ENCODE results near the gene SLC35B4. TPM values are rescaled to one million over a fixed set of nuclear protein-coding genes. Genes with fewer than 3 reads are reported as not detected.

The SLC35B4 gene
- total RNA-seq, 1 donor from 2014 or later = 15.1 TPM

GRCh38 chr7:134290286-134290685, 26.4 kb downstream of the SLC35B4 start:
- DNase-seq (ENCODE audit: low read depth, low spot score) = no peak

- DNase-seq (ENCODE audit: low read depth, low spot score) = no peak
Measured at GRCh38 chr7:134289841-134290240, 26.9 kb downstream of the SLC35B4 start.

DNA sequence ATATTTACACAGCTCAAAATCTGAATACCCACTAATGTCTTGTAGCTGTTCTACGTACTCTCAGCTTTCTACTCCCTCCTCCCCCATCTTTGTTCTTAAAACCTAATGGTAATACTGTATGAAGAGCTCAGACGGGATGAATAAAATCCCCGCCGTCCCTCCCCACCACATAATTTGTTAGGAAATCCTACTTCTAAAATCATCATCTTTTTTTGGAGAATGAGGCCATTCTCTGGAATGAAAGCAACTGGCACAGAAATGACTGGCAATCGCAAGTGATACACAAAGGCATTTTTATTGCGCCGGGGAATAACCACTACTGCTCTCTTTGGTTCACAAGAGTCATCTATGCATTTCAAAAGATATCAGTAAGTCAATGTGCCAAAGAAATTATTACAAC, 27.3 kb downstream of the SLC35B4 start:
- DNase-seq (ENCODE audit: low read depth, low spot score) = no peak

DNA sequence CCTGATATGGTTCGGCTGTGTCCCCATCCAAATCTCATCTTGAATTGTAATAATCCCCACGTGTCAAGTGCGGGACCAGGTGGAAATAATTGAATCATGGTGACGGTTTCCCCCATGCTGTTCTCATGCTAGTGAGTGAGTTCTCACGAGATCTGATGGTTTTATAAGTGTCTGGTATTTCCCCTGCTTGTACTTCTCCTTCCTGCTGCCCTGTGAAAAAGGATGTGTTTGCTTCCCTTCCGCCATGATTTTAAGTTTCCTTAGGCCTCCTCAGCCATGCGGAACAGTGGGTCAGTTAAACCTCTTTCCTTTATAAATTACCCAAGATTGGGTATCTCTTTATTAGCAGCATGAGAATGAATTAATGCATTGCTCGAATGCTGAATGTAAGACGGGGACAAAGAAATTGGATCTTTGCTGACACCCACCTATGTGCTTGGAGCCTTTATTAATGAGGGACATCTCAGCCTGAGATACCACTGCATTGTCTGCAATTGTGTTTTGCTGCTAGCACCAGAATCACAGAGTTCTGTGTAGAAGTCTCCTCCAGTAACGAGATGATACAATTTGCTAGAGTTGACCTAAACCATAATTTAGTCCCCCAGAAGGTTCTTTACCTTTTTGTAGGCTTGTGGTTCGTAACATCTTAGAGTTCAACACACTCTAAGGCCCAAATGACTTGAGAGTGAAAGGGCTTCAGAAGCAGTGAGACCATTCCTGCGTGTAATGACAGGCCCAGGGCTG, 28.6 kb downstream of the SLC35B4 start:
- DNase-seq (ENCODE audit: low read depth, low spot score) = no peak

- DNase-seq (ENCODE audit: low read depth, low spot score) = no peak
Measured at GRCh38 chr7:134284952-134285351, 31.8 kb downstream of the SLC35B4 start.

GRCh38 chr7:134284011-134284410, 32.7 kb downstream of the SLC35B4 start:
- no peak for DNase-seq (ENCODE audit: low read depth, low spot score)

DNA sequence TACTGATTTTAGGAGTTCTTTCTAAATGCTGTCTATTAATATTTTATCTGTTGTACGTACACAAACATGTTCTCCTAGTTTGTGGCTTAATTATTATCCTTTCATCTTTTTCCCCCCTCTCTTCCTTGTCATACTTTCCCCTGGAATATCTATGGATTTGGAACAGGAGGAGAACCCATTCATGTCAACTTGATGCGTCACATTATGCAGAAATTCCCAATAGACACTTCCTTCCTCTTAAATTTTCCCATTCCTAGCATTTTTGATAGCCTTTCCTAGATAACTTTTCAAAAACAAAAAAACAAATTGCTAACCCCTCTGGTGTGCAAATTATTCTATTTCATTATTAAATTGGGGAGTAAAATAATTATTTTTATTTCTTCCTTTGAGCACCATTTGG, 36.2 kb downstream of the SLC35B4 start:
- no peak for DNase-seq (ENCODE audit: low read depth, low spot score)

- DNase-seq (ENCODE audit: low read depth, low spot score) = no peak
Measured at GRCh38 chr7:134279898-134280297, 36.8 kb downstream of the SLC35B4 start.

- no peak for DNase-seq (ENCODE audit: low read depth, low spot score)
Measured at GRCh38 chr7:134279336-134279735, 37.4 kb downstream of the SLC35B4 start.

DNA sequence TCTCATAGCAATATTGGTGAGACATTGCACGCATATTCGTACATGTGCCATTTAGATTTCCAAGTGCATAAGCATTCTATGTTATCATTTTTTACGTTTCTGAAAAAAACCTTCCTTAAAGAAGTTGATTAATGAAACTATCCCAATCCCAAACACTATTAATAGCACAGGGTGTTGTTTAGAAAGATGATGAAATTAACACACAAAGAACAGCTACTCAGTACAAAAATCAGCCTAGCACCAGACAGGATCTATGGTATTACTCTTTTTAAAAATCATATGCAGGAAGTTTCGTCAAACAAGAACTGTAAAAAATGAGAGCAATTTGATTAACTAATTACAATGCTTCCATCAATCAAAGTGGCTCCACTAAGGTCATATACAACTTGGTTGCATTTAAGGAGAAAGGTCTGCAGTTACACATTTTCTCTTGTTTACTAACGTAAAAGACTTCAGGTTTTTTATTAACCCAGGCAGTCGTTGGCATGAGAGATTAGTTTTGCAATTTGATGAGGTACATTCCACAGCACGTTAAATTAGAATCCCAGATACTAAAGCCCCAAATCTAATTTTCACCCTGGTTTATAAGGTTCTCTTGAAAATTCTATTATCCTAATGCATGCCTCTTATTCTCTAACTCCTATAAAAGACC, 38.1 kb downstream of the SLC35B4 start:
- no peak for DNase-seq (ENCODE audit: low read depth, low spot score)

GRCh38 chr7:134276951-134277350, 39.8 kb downstream of the SLC35B4 start:
- DNase-seq (ENCODE audit: low read depth, low spot score) = no peak

DNA sequence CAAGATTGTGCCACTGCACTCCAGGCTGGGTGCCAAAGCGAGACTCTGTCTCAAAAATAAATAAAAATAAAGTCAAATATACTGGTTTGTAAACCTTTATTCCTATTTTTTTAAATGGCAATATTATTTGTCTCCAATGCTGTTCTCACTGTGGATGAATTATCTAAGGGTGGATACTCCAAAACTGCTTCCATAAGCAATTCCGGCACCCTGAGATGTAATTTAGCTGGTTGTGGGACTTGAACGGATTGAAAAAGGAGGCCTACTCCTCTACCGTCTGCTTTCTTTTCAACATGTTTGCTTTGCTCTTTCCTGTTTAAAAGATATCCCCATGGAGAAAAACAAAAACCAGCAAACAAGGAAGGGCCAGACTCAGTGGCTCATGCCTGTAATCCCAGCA, 54.4 kb downstream of the SLC35B4 start:
- no peak for DNase-seq (ENCODE audit: low read depth, low spot score)

DNA sequence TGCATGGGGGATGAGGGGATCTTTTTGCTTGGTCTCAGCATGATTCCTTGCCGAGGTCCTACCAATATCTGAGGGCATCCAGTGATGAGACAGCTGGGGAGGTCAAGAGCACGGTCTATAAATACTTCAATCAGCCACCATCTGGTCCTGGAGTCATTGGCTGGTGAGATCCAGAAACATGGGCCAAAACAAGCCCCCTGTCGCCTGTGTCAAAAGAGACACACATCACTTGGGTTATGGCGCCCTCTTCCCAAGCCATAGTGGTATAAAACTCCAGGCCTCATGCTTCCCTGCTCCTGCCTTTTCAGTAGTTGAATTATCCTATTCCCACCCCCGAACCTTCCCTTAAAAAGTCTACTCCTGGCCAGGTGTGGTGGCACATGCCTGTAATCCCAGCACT, 60.9 kb downstream of the SLC35B4 start:
- DNase-seq (ENCODE audit: low read depth, low spot score) = no peak

DNA sequence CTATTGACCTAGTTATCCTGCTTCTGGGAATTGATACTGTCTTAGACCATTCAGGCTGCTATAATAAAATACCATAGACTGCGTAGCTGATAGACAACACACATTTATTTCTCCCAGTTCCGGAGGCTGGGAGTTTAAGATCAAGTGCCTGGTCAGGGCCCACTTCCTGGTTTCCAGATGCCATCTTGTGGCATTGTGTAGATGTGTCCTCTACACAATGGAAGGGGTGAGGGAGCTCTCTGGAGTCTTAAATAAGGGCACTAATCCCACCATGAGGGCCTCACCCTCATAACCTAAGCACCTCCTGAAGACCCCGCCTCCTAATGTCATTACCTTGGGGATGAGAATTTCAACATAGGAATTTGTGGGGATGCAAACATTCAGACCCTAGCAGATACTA, 62.4 kb downstream of the SLC35B4 start:
- DNase-seq (ENCODE audit: low read depth, low spot score) = no peak

GRCh38 chr7:134248196-134248595, 68.5 kb downstream of the SLC35B4 start:
- no peak for DNase-seq (ENCODE audit: low read depth, low spot score)

GRCh38 chr7:134246761-134247160, 70.0 kb downstream of the SLC35B4 start:
- no peak for DNase-seq (ENCODE audit: low read depth, low spot score)

- no peak for DNase-seq (ENCODE audit: low read depth, low spot score)
Measured at GRCh38 chr7:134246347-134246746, 70.4 kb downstream of the SLC35B4 start.

GRCh38 chr7:134245253-134245652, 71.5 kb downstream of the SLC35B4 start:
- no peak for DNase-seq (ENCODE audit: low read depth, low spot score)

Other genes starting within 250 kb of the SLC35B4 start
- gene LRGUK, start 189.6 kb downstream of the SLC35B4 start, total RNA-seq = 0.07 and 0.11 TPM in 2 replicates
- 145 and 154 TPM in 2 replicates for gene AKR1B1, start 142.2 kb upstream of the SLC35B4 start, total RNA-seq
- 0.14 and 0.40 TPM in 2 replicates for gene AKR1B10, start 210.6 kb upstream of the SLC35B4 start, total RNA-seq
- gene AKR1B15, start 232.2 kb upstream of the SLC35B4 start, total RNA-seq = not detected in 2 replicates

All from pulmonary artery endothelial cell (primary cell).